ENCODE measurements around the gene GKN2.
"Not testable (repeated sequence)": the region's sequence is repeated elsewhere in the genome, so short reads cannot be mapped to it uniquely, and the experiment has no call there.

The GKN2 gene

GRCh38 chr2:68961380-68961779 lies 8.7 kb upstream of the GKN2 start:
- TF ChIP-seq CTCF (IDR thresholded peaks at IDR 0.05), result no peak
- TF ChIP-seq ZFX (IDR thresholded peaks at IDR 0.05; ENCODE audit: borderline replicate concordance), result no peak
- H3K27ac ChIP-seq, result no peak overlapping the region

GRCh38 chr2:68959001-68959400 lies 6.3 kb upstream of the GKN2 start:
- TF ChIP-seq ZFX (IDR thresholded peaks at IDR 0.05; ENCODE audit: borderline replicate concordance) (no peak), CTCF (IDR thresholded peaks at IDR 0.05) (no peak)
- H3K27ac ChIP-seq, result no peak overlapping the region

GRCh38 chr2:68955432-68955831 lies 2.7 kb upstream of the GKN2 start:
- H3K27ac ChIP-seq, result not testable (repeated sequence)

- TF ChIP-seq ZFX (IDR thresholded peaks at IDR 0.05; ENCODE audit: borderline replicate concordance) (no peak), CTCF (IDR thresholded peaks at IDR 0.05) (no peak)
- H3K27ac ChIP-seq, result no peak overlapping the region
Observed at GRCh38 chr2:68951899-68952298, 794 bp downstream of the GKN2 start.

- H3K27ac ChIP-seq, result no peak overlapping the region
- TF ChIP-seq CTCF (IDR thresholded peaks at IDR 0.05) (no peak), ZFX (IDR thresholded peaks at IDR 0.05; ENCODE audit: borderline replicate concordance) (no peak)
Observed at GRCh38 chr2:68948710-68949109, 4.0 kb downstream of the GKN2 start.

- no peak for TF ChIP-seq ZFX (IDR thresholded peaks at IDR 0.05; ENCODE audit: borderline replicate concordance)
- TF ChIP-seq CTCF (IDR thresholded peaks at IDR 0.05), result no peak
- H3K27ac ChIP-seq, result peak overlapping the region; percentile 29
Observed at GRCh38 chr2:68946117-68946516, 6.6 kb downstream of the GKN2 start.

GRCh38 chr2:68943581-68944568 lies 8.8 kb downstream of the GKN2 start:
- peak; percentile 90 for TF ChIP-seq CTCF (IDR thresholded peaks at IDR 0.05)
- TF ChIP-seq ZFX (IDR thresholded peaks at IDR 0.05; ENCODE audit: borderline replicate concordance), result no peak

More at GRCh38 chr2:68943581-68944568, 8.8 kb downstream of the GKN2 start:
- H3K27ac ChIP-seq, result no peak overlapping the region

All from 22Rv1 (cell line).